Stimulated activated CD4-positive, alpha-beta T cell treated with anti-CD3 and anti-CD28 coated beads, Interleukin-15, amount 100 ng/mL, for 48 hours (primary cell): Measurements from ENCODE around the gene BTN3A1.
"Not testable (repeated sequence)": the region's sequence is repeated elsewhere in the genome, so short reads cannot be mapped to it uniquely, and the experiment has no call there.

Source experiments
- DNase-seq, 2 donors: peaks; one replicate each; pipeline ENCODE4 v3.0.0-alpha.2; 2020; ENCODE audit warnings: low read depth in 2 of 2

BTN3A1 gene

GRCh38 chr6:26401987-26402658, at the start of gene BTN3A1:
BTN3A1 (plus strand) TSS chr6:26402275; CDS start chr6:26405564, 3,289 bp downstream.
- DNase-seq = peak; percentile 57 to 60

GRCh38 chr6:26352315-26352714, 49.8 kb upstream of the BTN3A1 start:
- no peak for DNase-seq

GRCh38 chr6:26354162-26354561, 47.9 kb upstream of the BTN3A1 start:
- DNase-seq = no peak

GRCh38 chr6:26355366-26355765, 46.7 kb upstream of the BTN3A1 start:
- DNase-seq = no peak

GRCh38 chr6:26357543-26357942, 44.5 kb upstream of the BTN3A1 start:
- not testable (repeated sequence) for DNase-seq

- DNase-seq = no peak
Observed at GRCh38 chr6:26358511-26358981, 43.5 kb upstream of the BTN3A1 start.

- no peak for DNase-seq
Observed at GRCh38 chr6:26359765-26360164, 42.3 kb upstream of the BTN3A1 start.

- DNase-seq = no peak
Observed at GRCh38 chr6:26360451-26361416, 41.3 kb upstream of the BTN3A1 start.

GRCh38 chr6:26361544-26361943, 40.5 kb upstream of the BTN3A1 start:
- no peak for DNase-seq

- no peak for DNase-seq
Observed at GRCh38 chr6:26362093-26362835, 39.8 kb upstream of the BTN3A1 start.

- DNase-seq = no peak
Observed at GRCh38 chr6:26362836-26363220, 39.2 kb upstream of the BTN3A1 start.

GRCh38 chr6:26363882-26364701, 38.0 kb upstream of the BTN3A1 start:
- DNase-seq = no peak

GRCh38 chr6:26365633-26365995, 36.5 kb upstream of the BTN3A1 start:
- no peak for DNase-seq

- DNase-seq = no peak
Observed at GRCh38 chr6:26366504-26366903, 35.6 kb upstream of the BTN3A1 start.

- no peak for DNase-seq
Observed at GRCh38 chr6:26367114-26367513, 35.0 kb upstream of the BTN3A1 start.

- DNase-seq = not testable (repeated sequence)
Observed at GRCh38 chr6:26371813-26372212, 30.3 kb upstream of the BTN3A1 start.

- DNase-seq = no peak
Observed at GRCh38 chr6:26372308-26373144, 29.5 kb upstream of the BTN3A1 start.

- DNase-seq = no peak
Observed at GRCh38 chr6:26375270-26375669, 26.8 kb upstream of the BTN3A1 start.

- DNase-seq = no peak
Observed at GRCh38 chr6:26377719-26378118, 24.4 kb upstream of the BTN3A1 start.

- not testable (repeated sequence) for DNase-seq
Observed at GRCh38 chr6:26378143-26378542, 23.9 kb upstream of the BTN3A1 start.
